ENCODE data around the gene WDR75.

The WDR75 gene

DNA sequence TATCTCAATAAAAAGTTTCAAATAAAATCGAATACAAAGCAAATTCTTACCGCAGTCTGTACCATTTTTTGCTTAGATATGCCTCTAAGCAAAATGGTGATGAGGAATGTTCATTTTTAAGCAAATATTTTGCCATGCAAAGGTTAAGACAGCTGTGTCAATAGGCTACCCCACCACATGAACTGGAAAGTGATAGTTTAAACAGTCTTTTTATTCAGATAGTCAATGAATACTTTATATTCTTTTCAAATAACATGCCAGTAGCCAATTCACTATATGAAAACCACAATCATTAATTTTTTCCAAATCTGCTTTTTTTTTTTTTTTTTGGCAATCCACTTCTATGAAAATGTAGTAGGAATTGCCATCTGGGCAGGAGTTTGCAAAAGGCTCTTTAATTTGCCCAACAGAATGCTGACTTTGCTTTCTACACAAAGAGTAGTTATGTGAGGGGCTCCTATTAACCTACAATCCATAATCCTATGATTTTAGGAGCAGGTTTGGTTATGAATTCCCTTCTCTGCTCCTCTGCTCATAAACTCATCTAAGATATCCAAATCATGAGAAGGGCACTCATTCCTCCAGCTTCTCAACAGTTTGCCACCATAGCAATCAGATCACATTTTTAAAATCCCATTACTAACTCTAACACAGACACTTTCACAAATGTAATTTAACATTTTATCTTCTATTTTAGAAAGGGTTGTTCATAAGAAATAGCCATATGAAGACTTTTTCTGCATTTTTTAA, 70.1 kb downstream of the WDR75 start:
- Mint-ChIP-seq H3K9me3 (peaks cover 6% of the 10 kb centered on the region), H3K4me1 (no peaks in the 10 kb centered on the region), H3K27me3 (peaks cover 25% of the 10 kb centered on the region), H3K27ac (ENCODE audit: low read depth) (no peak overlapping the region), H3K4me3 (no peak overlapping the region), H3K36me3 (ENCODE audit: insufficient read depth) (no peaks in the 10 kb centered on the region)
- DNase-seq (ENCODE audit: low spot score in 2 of 2) (no peak), ATAC-seq (replicated peaks; ENCODE audit: extremely low read depth, poor library complexity, severe bottlenecking) (no peak)

DNA sequence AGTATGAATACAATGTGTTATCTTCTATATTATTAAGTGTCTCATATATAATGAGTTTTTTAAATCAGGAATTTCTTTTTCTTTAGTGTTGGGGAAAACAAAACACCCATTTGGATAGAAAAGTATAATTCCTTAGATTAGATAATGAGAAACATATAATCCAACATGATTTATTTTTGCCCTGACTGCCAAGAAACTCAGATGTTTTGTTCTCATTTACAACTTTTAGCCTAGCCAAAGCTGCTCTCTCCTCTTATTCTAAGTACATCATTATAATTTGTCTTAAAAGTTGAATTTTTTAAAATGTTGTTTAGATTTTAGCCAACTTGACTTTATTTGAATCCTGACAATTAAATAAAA, 70.7 kb downstream of the WDR75 start:
- Mint-ChIP-seq H3K4me1 (no peaks in the 10 kb centered on the region), H3K27me3 (peaks cover 25% of the 10 kb centered on the region), H3K36me3 (ENCODE audit: insufficient read depth) (no peaks in the 10 kb centered on the region), H3K9me3 (peaks cover 6% of the 10 kb centered on the region), H3K4me3 (no peak overlapping the region), H3K27ac (ENCODE audit: low read depth) (no peak overlapping the region)
- no peak for DNase-seq (ENCODE audit: low spot score in 2 of 2)
- no peak for ATAC-seq (replicated peaks; ENCODE audit: extremely low read depth, poor library complexity, severe bottlenecking)

DNA sequence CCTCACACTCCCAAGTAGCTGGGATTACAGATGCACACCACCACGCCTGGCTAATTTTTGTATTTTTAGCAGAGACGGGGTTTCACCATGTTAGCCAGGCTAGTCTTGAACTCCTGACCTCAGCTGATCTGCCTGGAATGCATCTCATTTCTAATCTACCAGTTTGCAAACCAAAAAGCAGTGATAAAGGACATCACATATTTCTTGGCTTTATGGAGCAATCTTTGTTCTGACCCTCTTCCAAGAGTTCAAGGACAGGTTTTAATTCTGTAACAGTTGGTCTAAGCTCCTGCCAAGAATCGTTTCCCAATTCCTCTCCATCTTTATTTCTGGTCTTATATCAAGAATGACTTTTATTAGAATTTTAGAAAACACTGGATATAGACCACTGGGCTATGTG, 71.6 kb downstream of the WDR75 start:
- H3K4me3 Mint-ChIP-seq: no peak overlapping the region

DNA sequence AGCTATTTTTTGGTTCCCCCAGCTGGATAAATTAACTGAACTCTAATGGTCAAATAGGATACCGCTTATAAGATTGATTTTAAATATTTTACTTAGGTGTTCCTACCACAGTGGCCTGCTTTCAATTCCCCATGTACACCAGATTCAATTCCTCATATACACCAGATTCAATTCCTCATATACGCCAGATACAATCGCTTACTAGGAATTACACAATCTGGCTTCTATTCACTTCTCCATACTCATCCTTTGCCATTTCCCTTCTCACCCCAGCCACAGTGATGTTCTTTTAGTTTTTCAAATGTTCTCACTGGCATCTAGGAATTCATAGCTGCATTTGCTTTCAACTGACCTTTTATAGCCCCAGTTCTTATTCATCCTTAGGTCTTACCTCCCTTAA, 72.8 kb downstream of the WDR75 start:
- Mint-ChIP-seq H3K27ac (ENCODE audit: low read depth) (no peak overlapping the region), H3K4me3 (no peak overlapping the region), H3K27me3 (peaks cover 25% of the 10 kb centered on the region), H3K9me3 (peaks cover 1% of the 10 kb centered on the region), H3K36me3 (ENCODE audit: insufficient read depth) (no peaks in the 10 kb centered on the region), H3K4me1 (no peaks in the 10 kb centered on the region)
- ATAC-seq (replicated peaks; ENCODE audit: extremely low read depth, poor library complexity, severe bottlenecking) (no peak), DNase-seq (ENCODE audit: low spot score in 2 of 2) (no peak)

More for the DNA sequence above, 71.6 kb downstream of the WDR75 start:
- Mint-ChIP-seq H3K27me3 (peaks cover 25% of the 10 kb centered on the region), H3K27ac (ENCODE audit: low read depth) (no peak overlapping the region), H3K9me3 (peaks cover 6% of the 10 kb centered on the region), H3K4me1 (no peaks in the 10 kb centered on the region), H3K36me3 (ENCODE audit: insufficient read depth) (no peaks in the 10 kb centered on the region)
- no peak for ATAC-seq (replicated peaks; ENCODE audit: extremely low read depth, poor library complexity, severe bottlenecking)
- no peak for DNase-seq (ENCODE audit: low spot score in 2 of 2)

DNA sequence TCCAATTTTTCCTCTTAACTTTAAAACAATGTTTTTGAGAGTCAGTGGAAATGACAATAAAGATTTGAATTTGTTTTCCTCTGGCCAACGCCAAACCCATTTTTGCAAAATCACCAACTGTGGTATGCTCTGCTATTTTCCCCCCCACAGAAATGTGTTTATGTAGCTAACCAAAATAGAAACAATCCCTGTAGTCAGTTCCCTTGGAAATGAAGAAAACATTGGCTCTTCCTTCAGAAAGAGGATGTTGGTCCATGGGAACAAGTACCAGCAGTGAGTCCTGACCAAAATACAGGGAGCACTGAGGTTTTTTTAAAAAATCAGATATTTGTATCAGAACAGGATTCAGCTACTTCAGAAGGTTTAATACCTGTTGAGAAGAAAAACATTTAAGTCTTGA, 74.0 kb downstream of the WDR75 start:
- no peak overlapping the region for H3K27ac Mint-ChIP-seq (ENCODE audit: low read depth)
- no peak overlapping the region for H3K4me3 Mint-ChIP-seq
- H3K27me3 Mint-ChIP-seq: peaks cover 25% of the 10 kb centered on the region
- H3K36me3 Mint-ChIP-seq (ENCODE audit: insufficient read depth): no peaks in the 10 kb centered on the region
- ATAC-seq (replicated peaks; ENCODE audit: extremely low read depth, poor library complexity, severe bottlenecking): no peak
- no peak for DNase-seq (ENCODE audit: low spot score in 2 of 2)
- H3K9me3 Mint-ChIP-seq: no peaks in the 10 kb centered on the region
- H3K4me1 Mint-ChIP-seq: no peaks in the 10 kb centered on the region

DNA sequence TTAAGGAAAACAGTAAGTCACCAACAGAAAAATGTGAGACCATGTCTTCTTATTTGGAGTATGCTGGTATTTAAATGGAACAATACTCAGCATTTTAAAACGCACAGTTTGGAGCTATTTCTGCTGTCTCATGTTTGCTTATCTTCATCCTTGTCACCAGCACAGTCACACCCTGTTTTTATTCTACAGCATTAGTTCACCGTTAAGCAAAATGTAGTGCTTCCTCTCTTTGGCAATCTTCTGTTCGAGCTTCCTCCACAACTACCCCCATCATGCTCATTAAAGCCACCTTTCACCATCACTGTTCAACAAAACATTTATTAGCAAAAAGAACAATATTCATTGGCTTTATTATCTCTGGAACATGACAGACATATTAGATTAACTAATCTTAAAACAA, 75.3 kb downstream of the WDR75 start:
- Mint-ChIP-seq H3K9me3 (no peaks in the 10 kb centered on the region), H3K27me3 (peaks cover 25% of the 10 kb centered on the region), H3K36me3 (ENCODE audit: insufficient read depth) (no peaks in the 10 kb centered on the region), H3K4me3 (no peak overlapping the region), H3K4me1 (no peaks in the 10 kb centered on the region), H3K27ac (ENCODE audit: low read depth) (no peak overlapping the region)
- DNase-seq (ENCODE audit: low spot score in 2 of 2) (no peak), ATAC-seq (replicated peaks; ENCODE audit: extremely low read depth, poor library complexity, severe bottlenecking) (no peak)

DNA sequence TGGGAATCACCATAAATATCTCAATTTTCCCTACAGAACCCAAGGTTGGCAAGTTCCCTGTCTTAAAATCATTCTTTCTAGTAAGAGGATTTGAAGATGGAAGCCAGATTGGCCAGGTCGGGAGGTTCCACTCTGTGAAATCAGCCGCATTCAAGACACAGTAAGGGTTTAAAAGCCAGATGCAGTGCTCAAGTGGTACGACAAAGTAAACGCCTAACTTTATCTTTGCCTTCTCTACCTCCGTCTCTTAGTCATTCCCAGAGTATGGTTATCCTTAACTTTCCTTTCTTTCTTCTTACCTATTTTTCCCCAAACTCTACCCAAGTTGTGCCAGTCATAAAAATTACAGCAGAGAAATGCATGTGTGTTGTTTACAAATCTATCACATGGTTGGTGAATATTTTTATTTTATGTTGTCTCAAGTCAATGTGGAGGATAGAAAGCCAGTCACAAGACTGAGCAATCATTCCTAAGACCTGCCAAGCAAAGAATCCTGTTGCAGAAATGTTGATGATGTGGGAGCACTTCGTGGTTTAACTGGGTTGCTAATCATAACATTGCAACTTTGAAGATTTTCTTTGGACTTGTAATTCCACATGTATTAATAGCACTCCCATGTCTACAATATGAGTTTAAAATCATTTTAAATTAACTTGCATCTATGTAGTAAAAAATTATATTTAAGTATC, 76.7 kb downstream of the WDR75 start:
- no peaks in the 10 kb centered on the region for H3K4me1 Mint-ChIP-seq
- no peaks in the 10 kb centered on the region for H3K9me3 Mint-ChIP-seq
- ATAC-seq (replicated peaks; ENCODE audit: extremely low read depth, poor library complexity, severe bottlenecking): no peak

DNA sequence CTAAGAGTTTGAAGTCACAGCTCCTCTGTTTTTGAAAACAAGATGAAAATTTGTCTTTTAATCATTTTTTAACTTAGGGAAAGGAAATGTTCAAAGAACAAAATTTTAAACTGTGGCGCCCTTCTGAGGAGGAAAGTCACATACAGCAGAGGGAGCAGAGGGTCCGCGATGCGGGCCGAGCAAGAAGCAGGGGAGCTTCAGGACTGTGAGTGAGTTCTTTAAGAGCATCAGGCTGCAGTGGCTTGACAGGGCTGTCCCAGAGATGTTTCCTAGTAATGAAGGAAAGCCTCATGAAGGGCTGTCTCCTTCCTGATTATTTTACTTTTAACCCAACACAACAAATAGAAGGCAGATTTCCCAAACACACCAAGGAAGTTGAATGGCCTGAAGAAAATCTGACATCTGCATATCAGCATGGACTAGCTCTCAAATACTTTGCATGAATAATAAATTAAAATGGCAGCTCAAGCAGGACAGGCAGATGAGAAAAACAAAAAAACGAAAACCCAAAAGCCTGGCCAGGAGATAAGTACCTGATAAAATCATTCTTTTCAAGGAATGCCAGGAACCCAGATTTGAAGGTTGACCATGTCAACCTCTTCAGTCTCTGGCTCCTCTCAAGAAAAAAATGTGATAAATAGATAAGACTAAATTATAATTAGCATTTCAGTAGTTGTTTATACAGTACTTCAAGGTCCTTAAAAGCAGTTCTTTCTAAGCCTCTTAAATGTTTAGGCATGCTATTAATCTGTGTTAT, 78.5 kb downstream of the WDR75 start:
- no peaks in the 10 kb centered on the region for H3K36me3 Mint-ChIP-seq (ENCODE audit: insufficient read depth)
- no peaks in the 10 kb centered on the region for H3K4me1 Mint-ChIP-seq
- DNase-seq (ENCODE audit: low spot score in 2 of 2): no peak
- H3K27ac Mint-ChIP-seq (ENCODE audit: low read depth): no peak overlapping the region
- H3K4me3 Mint-ChIP-seq: no peak overlapping the region
- H3K27me3 Mint-ChIP-seq: peaks cover 9% of the 10 kb centered on the region
- ATAC-seq (replicated peaks; ENCODE audit: extremely low read depth, poor library complexity, severe bottlenecking): no peak
- H3K9me3 Mint-ChIP-seq: no peaks in the 10 kb centered on the region

More for the DNA sequence above, 76.7 kb downstream of the WDR75 start:
- peaks cover 23% of the 10 kb centered on the region for H3K27me3 Mint-ChIP-seq
- no peak overlapping the region for H3K4me3 Mint-ChIP-seq
- DNase-seq (ENCODE audit: low spot score in 2 of 2): no peak
- H3K36me3 Mint-ChIP-seq (ENCODE audit: insufficient read depth): no peaks in the 10 kb centered on the region
- H3K27ac Mint-ChIP-seq (ENCODE audit: low read depth): no peak overlapping the region

DNA sequence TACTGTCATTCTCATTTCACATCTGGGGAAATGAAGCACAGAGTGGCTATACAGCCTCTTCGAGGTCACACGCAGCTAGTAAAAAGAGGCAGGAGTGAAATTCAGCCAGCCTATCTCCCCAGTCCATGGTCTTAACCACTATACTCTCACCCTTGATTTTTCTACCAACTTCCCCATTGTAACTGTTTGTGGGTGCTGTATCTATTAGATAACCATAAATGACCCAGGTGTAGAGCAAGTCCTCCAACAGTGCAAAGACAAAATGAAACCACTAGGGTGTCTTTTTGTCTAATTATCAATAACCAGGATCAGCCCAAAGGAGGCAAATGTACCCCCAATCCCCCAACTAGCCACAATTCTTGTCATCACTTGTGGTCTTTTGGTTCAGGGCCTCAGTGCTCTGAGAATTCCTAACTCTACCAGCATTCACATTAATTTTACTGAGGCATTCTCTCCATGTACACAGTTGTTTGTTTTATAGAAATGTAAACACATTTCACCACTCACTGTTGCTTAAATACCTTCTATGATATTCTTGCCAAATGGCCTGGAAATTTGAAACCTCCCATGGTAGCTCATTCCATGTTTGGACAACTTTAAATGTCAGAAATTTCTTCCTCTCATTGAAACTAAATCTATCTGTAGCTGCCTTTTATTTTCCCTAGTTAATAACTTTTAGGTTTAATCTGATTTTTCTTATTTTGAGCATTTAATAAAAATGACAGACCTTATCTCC, 80.6 kb downstream of the WDR75 start:
- no peak overlapping the region for H3K27ac Mint-ChIP-seq (ENCODE audit: low read depth)
- H3K27me3 Mint-ChIP-seq: peaks cover 7% of the 10 kb centered on the region
- H3K4me1 Mint-ChIP-seq: no peaks in the 10 kb centered on the region
- ATAC-seq (replicated peaks; ENCODE audit: extremely low read depth, poor library complexity, severe bottlenecking) (no peak), DNase-seq (ENCODE audit: low spot score in 2 of 2) (no peak)
- H3K36me3 Mint-ChIP-seq (ENCODE audit: insufficient read depth): no peaks in the 10 kb centered on the region
- H3K4me3 Mint-ChIP-seq: no peak overlapping the region
- H3K9me3 Mint-ChIP-seq: no peaks in the 10 kb centered on the region

DNA sequence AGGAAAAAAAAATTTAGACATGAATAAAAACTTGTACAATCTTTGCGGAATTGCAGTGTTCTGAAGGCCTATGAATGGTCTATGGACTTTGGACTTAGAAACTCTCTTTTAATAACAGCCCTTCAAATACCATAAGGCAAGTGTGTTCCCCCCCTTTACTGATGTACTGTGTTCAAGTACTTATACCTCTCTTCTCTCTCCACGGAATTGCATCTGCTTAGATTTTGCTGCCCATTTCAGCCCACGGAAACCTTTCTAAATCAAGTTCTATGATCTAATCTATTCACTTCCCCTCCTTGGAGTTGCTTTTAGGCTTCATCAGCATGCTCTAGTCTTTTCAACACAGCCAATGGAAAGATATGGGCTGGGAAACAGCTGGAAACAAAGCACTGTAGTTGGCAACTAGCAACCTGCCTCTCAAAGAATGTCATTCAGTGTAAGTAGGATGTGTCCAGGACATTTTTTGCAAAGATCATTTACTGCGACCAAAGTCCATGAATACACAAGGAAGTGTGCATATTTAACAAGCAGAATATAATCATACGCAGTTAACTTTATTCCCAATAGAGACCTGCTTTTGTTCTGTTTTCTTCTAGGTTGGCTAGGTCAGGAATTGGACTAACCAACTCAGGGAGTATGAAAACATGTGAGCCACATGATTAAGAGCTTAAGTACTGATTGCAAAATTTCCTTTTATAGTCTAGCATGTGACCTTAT, 81.3 kb downstream of the WDR75 start:
- DNase-seq (ENCODE audit: low spot score in 2 of 2) (no peak), ATAC-seq (replicated peaks; ENCODE audit: extremely low read depth, poor library complexity, severe bottlenecking) (no peak)
- peaks cover 2% of the 10 kb centered on the region for H3K36me3 Mint-ChIP-seq (ENCODE audit: insufficient read depth)
- no peak overlapping the region for H3K27ac Mint-ChIP-seq (ENCODE audit: low read depth)
- H3K4me3 Mint-ChIP-seq: no peak overlapping the region
- peaks cover 11% of the 10 kb centered on the region for H3K27me3 Mint-ChIP-seq
- H3K4me1 Mint-ChIP-seq: no peaks in the 10 kb centered on the region
- H3K9me3 Mint-ChIP-seq: no peaks in the 10 kb centered on the region

DNA sequence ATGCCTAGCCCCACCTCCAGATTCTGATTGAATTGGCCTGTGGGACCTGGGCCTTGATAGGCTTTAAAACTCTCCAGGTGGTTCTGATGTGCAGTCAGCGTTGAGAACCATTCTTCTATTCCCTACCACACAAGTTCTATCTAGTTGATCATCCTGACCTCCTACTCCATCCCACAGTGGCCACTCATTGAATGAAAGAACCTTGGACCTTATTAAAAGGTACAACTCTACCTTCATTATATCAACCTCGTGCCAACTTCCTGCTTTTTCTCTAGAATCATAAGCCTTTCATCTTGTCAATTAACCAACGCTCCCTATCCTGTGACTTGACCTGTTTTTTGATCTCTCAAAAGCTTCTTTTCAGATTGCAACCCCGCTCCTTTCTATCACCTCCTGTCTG, 83.5 kb downstream of the WDR75 start:
- H3K27me3 Mint-ChIP-seq: peaks cover 13% of the 10 kb centered on the region
- H3K9me3 Mint-ChIP-seq: no peaks in the 10 kb centered on the region
- H3K4me3 Mint-ChIP-seq: no peak overlapping the region
- no peaks in the 10 kb centered on the region for H3K4me1 Mint-ChIP-seq
- DNase-seq (ENCODE audit: low spot score in 2 of 2) (no peak), ATAC-seq (replicated peaks; ENCODE audit: extremely low read depth, poor library complexity, severe bottlenecking) (no peak)
- H3K36me3 Mint-ChIP-seq (ENCODE audit: insufficient read depth): peaks cover 2% of the 10 kb centered on the region
- no peak overlapping the region for H3K27ac Mint-ChIP-seq (ENCODE audit: low read depth)

All from central memory CD8-positive, alpha-beta T cell (primary cell).